HepG2 (cell line): ENCODE measurements around the gene SERPINF2. TPM values are rescaled to one million over a fixed set of nuclear protein-coding genes. Genes with fewer than 3 reads are reported as not detected.

Source experiments
- ATAC-seq: fragments of 200-7000 bp; cut with Tn5 transposase; 3 replicates; pipeline ENCODE4 v1.9.1; 2020; ENCODE audit warnings: mild to moderate bottlenecking, moderate library complexity
- BruUV-seq: library from RNA; stranded (reverse); fragments of 400-500 nt; replicated peaks from 2 replicates; lab custom pipeline; 2021; lab: Mats Ljungman, UMichigan
- CTCF ChIA-PET: fragments of 300-600 bp; formaldehyde crosslinking; extraction: SDS; loops from one replicate; lab custom pipeline; 2021; ENCODE audit warnings: low total read pairs, inconsistent platforms, low intra/inter-chr PET ratio; lab: Yijun Ruan, JAX
- POLR2A ChIA-PET: fragments of 350-600 bp; sonication (Branson Sonifier 250); formaldehyde crosslinking; loops from one replicate; lab custom pipeline; 2020; ENCODE audit warnings: antibody characterized with exemption, inconsistent platforms; lab: Yijun Ruan, JAX
- DNase-seq: peaks from one replicate; pipeline ENCODE4 v3.0.0-alpha.2; 2015; ENCODE audit warnings: low spot score
- FAIRE-seq: peaks from 3 replicates; lab custom pipeline; 2011; peaks lifted over from hg19 to GRCh38; lab: Jason Lieb, UNC
- H2AFZ ChIP-seq: one replicate; pipeline ENCODE4 v1.6.1; 2011; ENCODE audit warnings: low read length, inconsistent platforms
- H3K27ac ChIP-seq: fragments of 300-600 bp; 3 replicates; pipeline ENCODE4 v1.8.0; 2011; ENCODE audit warnings: mixed run types, mild to moderate bottlenecking, mixed read lengths, low read length, inconsistent platforms; ENCODE audit not compliant: insufficient read depth; ENCODE audit errors: extremely low read length
- H3K27me3 ChIP-seq, 2 experiments: fragments of 200-600 bp in 1 of 2; 2 replicates in 1 of 2; 3 replicates in 1 of 2; pipeline versions ENCODE4 v1.6.0 to v1.8.0; 2011; ENCODE audit warnings: low read length in 2 of 2, mild to moderate bottlenecking in 2 of 2, moderate library complexity in 2 of 2, inconsistent platforms in 1 of 2; ENCODE audit not compliant: insufficient read depth in 2 of 2, control insufficient read depth in 1 of 2
- H3K36me3 ChIP-seq, 2 experiments: fragments of 200-600 bp in 1 of 2; replicated peaks in 1 of 2; 2 replicates in 1 of 2; 3 replicates in 1 of 2; pipeline versions ENCODE4 v1.5.1 to v1.8.0; 2011; ENCODE audit warnings: low read length in 2 of 2, inconsistent platforms in 1 of 2; ENCODE audit not compliant: insufficient read depth in 2 of 2, control insufficient read depth in 1 of 2
- H3K4me1 ChIP-seq: 2 replicates; pipeline ENCODE4 v1.5.1; 2012; ENCODE audit warnings: low read length, inconsistent platforms; ENCODE audit not compliant: insufficient read depth
- H3K4me2 ChIP-seq: 2 replicates; pipeline ENCODE4 v1.6.0; 2011; ENCODE audit warnings: low read depth, low read length, inconsistent platforms
- H3K4me3 ChIP-seq, 3 experiments: fragments of 200-600 bp in 1 of 3; sonication (generic), shearing (Covaris generic) in 1 of 3; replicated peaks in 1 of 3; 2 replicates each; pipeline ENCODE4 v1.5.1; 2011 to 2016; ENCODE audit warnings: low read length in 3 of 3, inconsistent platforms in 2 of 3, low read depth in 2 of 3, mild to moderate bottlenecking in 2 of 3, control low read depth in 1 of 3, mixed read lengths in 1 of 3; ENCODE audit not compliant: insufficient read depth in 1 of 3
- H3K79me2 ChIP-seq: one replicate; pipeline ENCODE4 v1.6.1; 2011; ENCODE audit warnings: low read length, inconsistent platforms; ENCODE audit not compliant: insufficient read depth
- H3K9ac ChIP-seq: 2 replicates; pipeline ENCODE4 v1.6.0; 2011; ENCODE audit warnings: mild to moderate bottlenecking, low read depth, low read length, inconsistent platforms; ENCODE audit not compliant: insufficient read depth
- H3K9me3 ChIP-seq: 2 replicates; pipeline ENCODE4 v1.5.1; 2012; ENCODE audit warnings: mild to moderate bottlenecking, low read length
- H4K20me1 ChIP-seq: 2 replicates; pipeline ENCODE4 v1.6.0; 2011; ENCODE audit warnings: inconsistent platforms, mild to moderate bottlenecking, low read length, moderate library complexity; ENCODE audit not compliant: insufficient read depth
- AGO2 ChIP-seq: fragments of 200-400 bp; formaldehyde crosslinking; optimal IDR thresholded peaks from 2 replicates; pipeline ENCODE3; 2017; ENCODE audit warnings: mild to moderate bottlenecking, low read depth, low read length, moderate library complexity
- IRX3 ChIP-seq: sonication (generic); formaldehyde crosslinking; IDR thresholded peaks from 2 replicates; pipeline ENCODE4 v1.8.1; 2023; ENCODE audit warnings: mild to moderate bottlenecking, low read depth, missing genetic modification reagents, borderline replicate concordance
- KAT2B ChIP-seq: fragments of 150-350 bp; IDR thresholded peaks from 2 replicates; pipeline ENCODE4 v1.6.1; 2014; ENCODE audit warnings: low read depth, low read length, borderline replicate concordance
- MATR3 ChIP-seq: sonication (generic); formaldehyde crosslinking; IDR thresholded peaks from 2 replicates; pipeline ENCODE4 v1.4.0; 2020; ENCODE audit warnings: missing genetic modification reagents
- NRL ChIP-seq: sonication (generic); formaldehyde crosslinking; IDR thresholded peaks from 2 replicates; pipeline ENCODE4 v1.5.0; 2020; ENCODE audit warnings: missing genetic modification reagents, mild to moderate bottlenecking, moderate library complexity, borderline replicate concordance
- PAX8 ChIP-seq: sonication (generic); formaldehyde crosslinking; IDR thresholded peaks from 2 replicates; pipeline ENCODE4 v1.8.0; 2022; ENCODE audit warnings: mild to moderate bottlenecking, missing genetic modification reagents, borderline replicate concordance
- RBFOX2 ChIP-seq: fragments of 200-400 bp; formaldehyde crosslinking; IDR thresholded peaks from 2 replicates; pipeline ENCODE4 v1.6.1; 2017; ENCODE audit warnings: low read depth, mild to moderate bottlenecking, low read length
- RELA ChIP-seq: sonication (generic); formaldehyde crosslinking; IDR thresholded peaks from 2 replicates; pipeline ENCODE4 v1.4.0; 2020; ENCODE audit warnings: missing genetic modification reagents
- RFX3 ChIP-seq: IDR thresholded peaks from 2 replicates; pipeline ENCODE4 v1.6.1; 2016; ENCODE audit warnings: missing biosample characterization, missing genetic modification reagents
- RXRA ChIP-seq: sonication (generic); formaldehyde crosslinking; IDR thresholded peaks from 2 replicates; pipeline ENCODE4 v1.5.1; 2020; ENCODE audit warnings: missing genetic modification reagents
- SP140L ChIP-seq: sonication (generic); formaldehyde crosslinking; IDR thresholded peaks from 2 replicates; pipeline ENCODE4 v1.4.0; 2020; ENCODE audit warnings: missing genetic modification reagents, borderline replicate concordance
- THYN1 ChIP-seq: sonication (generic); formaldehyde crosslinking; IDR thresholded peaks from 2 replicates; pipeline ENCODE4 v1.8.1; 2023; ENCODE audit warnings: low read depth, mild to moderate bottlenecking, moderate library complexity, missing genetic modification reagents, borderline replicate concordance
- YEATS2 ChIP-seq: sonication (generic); formaldehyde crosslinking; IDR thresholded peaks from 2 replicates; pipeline ENCODE4 v1.4.0; 2020; ENCODE audit warnings: missing genetic modification reagents, borderline replicate concordance
- YEATS4 ChIP-seq: sonication (generic); formaldehyde crosslinking; IDR thresholded peaks from 2 replicates; pipeline ENCODE4 v1.4.0; 2020; ENCODE audit warnings: missing genetic modification reagents, borderline replicate concordance
- ZNF224 ChIP-seq: sonication (generic); formaldehyde crosslinking; IDR thresholded peaks from 2 replicates; pipeline ENCODE4 v1.5.0; 2020; ENCODE audit warnings: mild to moderate bottlenecking, missing genetic modification reagents
- ZNF326 ChIP-seq: sonication (generic); formaldehyde crosslinking; IDR thresholded peaks from 2 replicates; pipeline ENCODE4 v1.4.0; 2020; ENCODE audit warnings: missing genetic modification reagents, borderline replicate concordance
- ZNF678 ChIP-seq: sonication (generic); formaldehyde crosslinking; IDR thresholded peaks from 2 replicates; pipeline ENCODE4 v1.4.0; 2020; ENCODE audit warnings: mild to moderate bottlenecking, missing genetic modification reagents
- WGBS: methylation state at CpG from one replicate; pipeline ENCODE4 v1.1.6; 2017; ENCODE audit warnings: low lambda C conversion rate; 5-methylcytosine and 5-hydroxymethylcytosine counted together
- in situ Hi-C: cut with HindIII; loops from 2 replicates; pipeline ENCODE4 v1.10.0; 2017; ENCODE audit warnings: low pct_unique_long_range_greater_than_20kb; ENCODE audit not compliant: extremely low pct_ligation_motif_present
- intact Hi-C: fragments of 100-400 bp; cut with micrococcal nuclease; formaldehyde crosslinking; loops from one replicate; pipeline ENCODE4 v1.10.0; 2022; ENCODE audit not compliant: unreplicated experiment
- polyA plus RNA-seq, 8 experiments: library from polyadenylated mRNA; depleted of rRNA in 3 of 8; stranded (reverse) in 7 of 8; unstranded in 1 of 8; fragments of >200 nt; fragmentation: Illumina TruSeq in 4 of 8; extraction: Trizol in 4 of 8; gene quantifications; 2 replicates each; pipeline versions ENCODE4 v1.2.1 to v1.2.3, GENCODE V29; 2011 to 2016; ENCODE audit warnings: low read depth in 4 of 8, missing spikeins in 1 of 8, mixed read lengths in 1 of 8; ENCODE audit not compliant: insufficient read depth in 1 of 8
- total RNA-seq, 5 experiments: library from RNA; depleted of rRNA; stranded (reverse); fragments of >200 nt; fragmentation: Illumina TruSeq; extraction: Trizol; gene quantifications; 2 replicates each; pipeline ENCODE4 v1.2.3, GENCODE V29; 2016; ENCODE audit warnings: low read depth in 1 of 5

SERPINF2 gene
- total and polyA plus RNA-seq, 2 of the 13 experiments (the other 11 are each of a cell fraction or from before 2014, with no cell fraction given) = 309 to 548 TPM

GRCh38 chr17:1732241-1732832, 10.3 kb upstream of the SERPINF2 start:
- TF ChIP-seq ZNF224 (no peak), SP140L (CRISPR knock-in tag) (no peak), RBFOX2 (peak; percentile 36; the same call in 1 of the 2 replicates), PAX8 (CRISPR knock-in tag) (no peak), AGO2 (peak; percentile 75), MATR3 (CRISPR knock-in tag) (no peak), YEATS2 (CRISPR knock-in tag) (no peak), THYN1 (CRISPR knock-in tag) (no peak), KAT2B (no peak), ZNF678 (CRISPR knock-in tag) (no peak), ZNF326 (CRISPR knock-in tag) (no peak), RELA (CRISPR knock-in tag) (no peak), RXRA (CRISPR knock-in tag) (no peak), YEATS4 (CRISPR knock-in tag) (no peak), NRL (CRISPR knock-in tag) (no peak), RFX3 (no peak), IRX3 (CRISPR knock-in tag) (no peak)
- intact Hi-C loops (no loop called here), in situ Hi-C loops (no loop called here)
- FAIRE-seq (no peak), ATAC-seq (no peak), DNase-seq (no peak)
- peaks cover 2 to 3% of the 10 kb centered on the region in 2 experiments; a peak in 4 of 5 replicates for H3K36me3 ChIP-seq
- ChIA-PET POLR2A (interaction anchor here (1.2 to 6.3 kb wide), 4 partner anchors 10 to 30 kb away, joined by 5 to 44 read pairs (median 14); partner anchors contain the start of genes SERPINF1 and SERPINF2), CTCF (no interaction called here)
- H3K79me2 ChIP-seq = peaks cover 10% of the 10 kb centered on the region
- no TSS peak for BruUV-seq
- no peak overlapping the region for H3K27ac ChIP-seq
- H3K27me3 ChIP-seq = no peaks in the 10 kb centered on the region
- no peak overlapping the region for H2AFZ ChIP-seq
- H3K9me3 ChIP-seq = no peaks in the 10 kb centered on the region
- H4K20me1 ChIP-seq = no peaks in the 10 kb centered on the region
- WGBS = 96% methylated on average over 4 of the region's 22 CpGs
- H3K9ac ChIP-seq = no peak overlapping the region
- no peak overlapping the region for H3K4me2 ChIP-seq
- H3K4me1 ChIP-seq = peaks cover 47% of the 10 kb centered on the region
- no peak overlapping the region for H3K4me3 ChIP-seq
